WERI-Rb-1 (cell line): ENCODE data around the gene CCDC83.
A peak's percentile ranks its signal among the peaks of the same experiment; 100 is the strongest.

Source experiments
- DNase-seq: peaks from one replicate; pipeline ENCODE4 v3.0.0-alpha.2; 2020
- H3K27ac ChIP-seq: fragments of 250-450 bp; sonication (Bioruptor Pico); 2 replicates; pipeline ENCODE4 v1.5.1; 2020; ENCODE audit warnings: mild to moderate bottlenecking, moderate library complexity
- H3K27me3 ChIP-seq: fragments of 250-450 bp; sonication (Bioruptor Pico); 2 replicates; pipeline ENCODE4 v1.5.1; 2021; ENCODE audit warnings: mild to moderate bottlenecking, low read depth, moderate library complexity; ENCODE audit not compliant: insufficient read depth, severe bottlenecking
- H3K36me3 ChIP-seq: fragments of 250-450 bp; sonication (Bioruptor Pico); 2 replicates; pipeline ENCODE4 v1.5.1; 2020; ENCODE audit warnings: mild to moderate bottlenecking, moderate library complexity
- H3K4me3 ChIP-seq: 2 replicates; pipeline ENCODE4 v1.5.1; 2011; ENCODE audit warnings: low read depth, mild to moderate bottlenecking, control low read depth, low read length
- H3K9me3 ChIP-seq: fragments of 250-450 bp; sonication (Bioruptor Pico); 2 replicates; pipeline ENCODE4 v1.5.1; 2021; ENCODE audit warnings: mild to moderate bottlenecking, moderate library complexity; ENCODE audit not compliant: severe bottlenecking
- CTCF ChIP-seq: IDR thresholded peaks from 2 replicates; pipeline ENCODE4 v1.5.1; 2011; ENCODE audit warnings: low read depth, mild to moderate bottlenecking, control low read depth, inconsistent platforms, low read length

Gene CCDC83

GRCh38 chr11:85955531-85955930 is 100.3 kb downstream of the CCDC83 start:
- H3K9me3 ChIP-seq = peaks cover 6% of the 10 kb centered on the region
- H3K27ac ChIP-seq = no peak overlapping the region
- DNase-seq = no peak
- H3K36me3 ChIP-seq = peaks cover 11% of the 10 kb centered on the region
- TF ChIP-seq CTCF = no peak
- no peaks in the 10 kb centered on the region for H3K27me3 ChIP-seq
- H3K4me3 ChIP-seq = no peak overlapping the region

- TF ChIP-seq CTCF = no peak
- H3K27ac ChIP-seq = peak overlapping the region; percentile 46
- H3K36me3 ChIP-seq = peaks cover 8% of the 10 kb centered on the region
- peak; percentile 32 for DNase-seq
- no peak overlapping the region for H3K4me3 ChIP-seq
- H3K9me3 ChIP-seq = no peaks in the 10 kb centered on the region
- H3K27me3 ChIP-seq = no peaks in the 10 kb centered on the region
These were observed 105.5 kb downstream of the CCDC83 start for GRCh38 chr11:85960678-85961077.

- no peak for DNase-seq
- H3K9me3 ChIP-seq = no peaks in the 10 kb centered on the region
- H3K4me3 ChIP-seq = no peak overlapping the region
- TF ChIP-seq CTCF = no peak
- H3K27me3 ChIP-seq = no peaks in the 10 kb centered on the region
- H3K27ac ChIP-seq = peak overlapping the region; percentile 7
- H3K36me3 ChIP-seq = peaks cover 8% of the 10 kb centered on the region
These were observed 105.9 kb downstream of the CCDC83 start for GRCh38 chr11:85961130-85961529.

- no peak for TF ChIP-seq CTCF
- no peak for DNase-seq
- Histone ChIP-seq H3K4me3 (no peak overlapping the region), H3K27me3 (no peaks in the 10 kb centered on the region), H3K36me3 (peaks cover 9% of the 10 kb centered on the region), H3K27ac (no peak overlapping the region), H3K9me3 (no peaks in the 10 kb centered on the region)
These were observed 106.8 kb downstream of the CCDC83 start for GRCh38 chr11:85961930-85962363.

- Histone ChIP-seq H3K27ac (no peak overlapping the region), H3K36me3 (peaks cover 24% of the 10 kb centered on the region), H3K4me3 (no peak overlapping the region), H3K9me3 (no peaks in the 10 kb centered on the region), H3K27me3 (no peaks in the 10 kb centered on the region)
- TF ChIP-seq CTCF = no peak
- DNase-seq = no peak
These were observed 110.0 kb downstream of the CCDC83 start for GRCh38 chr11:85965202-85965601.

- Histone ChIP-seq H3K36me3 (peaks cover 31% of the 10 kb centered on the region), H3K9me3 (no peaks in the 10 kb centered on the region), H3K27ac (no peak overlapping the region), H3K27me3 (no peaks in the 10 kb centered on the region), H3K4me3 (no peak overlapping the region)
- DNase-seq = no peak
- TF ChIP-seq CTCF = no peak
These were observed 112.3 kb downstream of the CCDC83 start for GRCh38 chr11:85967457-85967856.
